Activated CD8-positive, alpha-beta memory T cell treated with anti-CD3 and anti-CD28 coated beads, Interleukin-2, amount 50 U/mL, for 1 hour (primary cell): ENCODE data around the gene VAV1.
A peak's percentile ranks its signal among the peaks of the same experiment; 100 is the strongest.
"Not testable (repeated sequence)": the region's sequence is repeated elsewhere in the genome, so short reads cannot be mapped to it uniquely, and the experiment has no call there.

Experiments
- DNase-seq: peaks from one replicate; pipeline ENCODE4 v3.0.0-alpha.2; 2020; ENCODE audit errors: extremely low read depth

VAV1 gene

GRCh38 chr19:6787393-6787792 is 14.9 kb downstream of the VAV1 start:
- no peak for DNase-seq

- no peak for DNase-seq
Observed at GRCh38 chr19:6788896-6789295, 16.4 kb downstream of the VAV1 start.

GRCh38 chr19:6790194-6791128 is 18.0 kb downstream of the VAV1 start:
- DNase-seq, result no peak

- no peak for DNase-seq
Observed at GRCh38 chr19:6791237-6791636, 18.7 kb downstream of the VAV1 start.

- no peak for DNase-seq
Observed at GRCh38 chr19:6793411-6793810, 20.9 kb downstream of the VAV1 start.

GRCh38 chr19:6793973-6794372 is 21.5 kb downstream of the VAV1 start:
- DNase-seq, result no peak

GRCh38 chr19:6794686-6795431 is 22.4 kb downstream of the VAV1 start:
- no peak for DNase-seq

GRCh38 chr19:6796278-6796677 is 23.8 kb downstream of the VAV1 start:
- DNase-seq, result no peak

- no peak for DNase-seq
Observed at GRCh38 chr19:6797646-6798045, 25.1 kb downstream of the VAV1 start.

GRCh38 chr19:6800160-6800790 is 27.8 kb downstream of the VAV1 start:
- DNase-seq, result not testable (repeated sequence)

- no peak for DNase-seq
Observed at GRCh38 chr19:6800991-6801484, 28.5 kb downstream of the VAV1 start.

- DNase-seq, result peak; percentile 70
Observed at GRCh38 chr19:6801485-6802086, 29.1 kb downstream of the VAV1 start.

- DNase-seq, result peak; percentile 66
Observed at GRCh38 chr19:6802336-6803035, 30.0 kb downstream of the VAV1 start.

- DNase-seq, result no peak
Observed at GRCh38 chr19:6803036-6803404, 30.5 kb downstream of the VAV1 start.

GRCh38 chr19:6806488-6806887 is 34.0 kb downstream of the VAV1 start:
- DNase-seq, result no peak

GRCh38 chr19:6807291-6807690 is 34.8 kb downstream of the VAV1 start:
- DNase-seq, result no peak

GRCh38 chr19:6808494-6808893 is 36.0 kb downstream of the VAV1 start:
- DNase-seq, result no peak

GRCh38 chr19:6809262-6809661 is 36.8 kb downstream of the VAV1 start:
- no peak for DNase-seq

GRCh38 chr19:6811378-6811777 is 38.9 kb downstream of the VAV1 start:
- no peak for DNase-seq

GRCh38 chr19:6811906-6812305 is 39.4 kb downstream of the VAV1 start:
- no peak for DNase-seq

GRCh38 chr19:6812612-6813011 is 40.1 kb downstream of the VAV1 start:
- DNase-seq, result no peak
